HS-27A (cell line): ENCODE results near the gene LITAF.
"Not testable (repeated sequence)": the region's sequence is repeated elsewhere in the genome, so short reads cannot be mapped to it uniquely, and the experiment has no call there.

Source experiments
- DNase-seq: peaks from one replicate; pipeline ENCODE4 v3.0.0-alpha.2; 2012; ENCODE audit warnings: low read depth, missing footprints

LITAF gene

DNA sequence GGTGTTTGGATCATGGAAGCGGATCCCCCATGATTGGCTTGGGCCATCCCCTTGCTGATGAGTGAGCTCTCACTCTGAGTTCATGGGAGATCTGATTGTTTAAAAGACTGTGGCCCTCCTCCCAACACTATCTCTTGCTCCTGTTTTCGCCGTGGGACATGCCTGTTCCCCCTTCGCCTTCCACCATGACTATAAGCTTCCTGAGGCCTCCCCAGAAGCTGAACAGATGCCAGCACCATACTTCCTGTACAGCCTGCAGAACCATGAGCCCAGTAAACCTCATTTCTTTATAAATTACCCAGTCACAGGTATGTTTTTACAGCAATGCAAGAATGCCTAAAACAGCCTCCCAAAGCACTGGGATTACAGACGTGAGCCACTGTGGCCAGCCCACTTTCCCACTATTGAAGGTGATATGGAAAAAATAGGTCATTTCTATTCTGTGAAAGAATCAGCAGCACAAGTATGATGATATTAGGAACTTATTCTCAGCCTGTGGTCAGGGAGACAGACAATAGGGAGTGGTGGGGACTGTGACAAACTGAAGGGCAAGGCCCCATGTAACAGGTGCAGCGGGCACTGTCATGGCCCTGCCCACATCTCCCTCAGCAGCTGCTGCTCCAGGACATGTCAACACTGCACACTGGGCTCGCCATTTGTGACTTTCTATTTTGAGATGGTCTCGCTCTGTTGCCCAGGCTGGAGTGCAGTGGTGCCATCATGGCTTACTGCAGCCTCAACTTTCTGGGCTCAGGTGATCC is 33.7 kb upstream of the LITAF start:
- DNase-seq: no peak

DNA sequence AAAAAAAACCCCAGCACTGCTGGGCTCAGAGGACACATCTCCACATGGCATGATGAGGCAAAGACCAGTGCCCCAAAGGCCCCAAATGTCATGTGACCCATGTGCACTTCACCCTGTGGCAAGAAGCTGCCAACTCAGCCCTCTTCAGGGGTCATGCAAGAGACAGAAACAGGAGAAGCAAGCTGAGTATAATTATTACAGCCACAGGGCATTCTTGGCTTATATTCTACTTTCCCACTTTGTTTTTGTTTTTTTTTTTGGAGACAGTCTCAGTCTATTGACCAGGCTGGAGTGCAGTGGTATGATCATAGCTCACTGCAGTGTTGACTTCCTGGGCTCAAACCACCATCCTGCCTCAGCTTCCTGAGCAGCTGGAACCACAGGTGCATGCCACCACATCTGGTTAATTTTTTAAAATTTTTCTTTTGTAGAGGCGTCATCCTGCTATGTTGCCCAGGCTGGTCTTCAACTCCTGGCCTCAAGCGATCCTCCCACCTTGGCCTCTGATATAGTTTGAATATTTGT is 32.7 kb upstream of the LITAF start:
- DNase-seq: no peak

DNA sequence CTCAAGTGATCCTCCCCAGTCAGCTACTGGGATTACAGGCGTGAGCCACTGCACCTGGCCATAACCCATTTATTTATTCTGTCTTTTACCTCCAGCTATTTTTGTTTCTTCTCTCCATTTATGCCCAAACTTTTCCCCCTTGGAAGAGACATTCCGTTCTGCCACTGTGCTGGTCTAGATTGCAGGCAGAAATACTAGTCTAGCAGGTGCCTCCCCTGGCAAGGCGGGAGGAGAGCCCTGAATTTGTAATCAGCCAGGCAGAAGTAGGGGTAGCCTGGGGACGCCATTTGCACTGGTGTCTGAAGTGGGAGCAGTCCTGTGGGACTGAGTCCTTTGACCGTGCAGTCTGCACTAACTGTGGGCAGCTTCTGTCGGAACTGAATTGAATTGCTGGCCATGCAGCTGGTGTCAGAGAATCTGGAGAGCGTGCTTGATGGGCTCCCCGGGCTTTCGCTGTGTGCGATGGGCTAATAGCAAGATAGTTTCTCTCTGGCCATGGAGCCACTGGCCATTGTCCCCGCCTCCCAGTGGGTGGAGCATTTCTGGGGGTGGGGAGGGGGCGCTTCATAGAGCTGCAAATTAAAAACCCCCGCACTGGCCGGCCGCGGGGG is 31.5 kb upstream of the LITAF start:
- DNase-seq: no peak

DNA sequence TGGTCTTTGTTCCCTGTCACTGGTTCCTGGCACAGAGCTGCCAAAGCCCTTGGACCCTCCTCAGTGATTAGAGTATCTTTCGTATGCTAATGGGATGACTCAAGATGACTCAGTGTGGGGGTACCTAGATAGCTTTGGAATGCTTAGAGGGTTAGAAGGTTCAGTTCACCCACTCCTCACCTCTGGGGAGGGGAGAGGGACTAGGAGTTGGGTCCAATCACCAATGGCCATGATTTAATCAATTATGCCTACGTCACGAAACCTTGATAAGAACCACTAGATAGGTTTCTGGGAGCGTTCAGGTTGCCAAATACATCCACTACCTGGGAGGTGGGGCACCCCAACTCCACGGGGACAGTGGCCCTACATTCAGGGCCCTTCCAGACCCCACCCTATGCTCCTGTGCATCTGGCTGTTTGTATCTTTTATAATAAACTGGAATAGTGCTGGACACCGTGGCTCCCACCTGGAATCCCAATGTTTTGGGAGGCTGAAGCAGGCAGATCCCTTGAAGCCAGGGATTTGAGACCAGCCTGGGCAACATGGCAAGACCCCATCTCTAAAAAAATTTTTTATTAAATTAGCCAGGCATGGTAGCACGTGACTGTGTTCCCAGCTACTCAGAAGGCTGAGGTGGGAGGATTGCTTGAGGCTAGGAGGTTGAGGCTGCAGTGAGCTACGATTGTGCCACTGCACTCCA is 29.2 kb upstream of the LITAF start:
- no peak for DNase-seq

DNA sequence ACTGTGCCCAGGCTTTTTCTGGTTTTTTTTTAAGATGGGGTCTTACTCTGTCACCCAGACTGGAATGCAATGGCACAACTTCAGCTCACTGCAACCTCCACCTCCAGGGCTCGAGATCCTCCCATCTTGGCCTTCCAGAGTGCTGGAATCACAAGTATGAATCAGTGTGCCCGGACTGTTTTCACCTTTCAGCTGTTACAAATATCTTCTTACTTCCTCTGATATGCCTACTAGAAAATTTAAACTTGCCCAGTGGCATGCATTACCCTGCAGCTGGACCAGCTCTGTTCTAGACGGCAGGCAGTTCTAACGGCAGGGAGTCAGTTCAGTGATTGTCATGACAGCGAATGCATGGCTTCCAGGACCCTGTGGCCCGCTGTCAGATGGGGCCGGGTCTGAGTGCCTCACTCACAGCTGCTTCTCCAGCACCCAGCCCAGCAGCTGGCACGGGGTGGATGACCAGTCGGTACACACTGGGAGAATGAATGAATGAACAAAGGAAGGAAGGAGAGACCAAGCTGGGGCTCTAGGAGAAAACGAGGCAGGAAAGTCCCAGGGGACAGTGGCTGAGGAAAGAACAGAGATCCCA is 28.0 kb upstream of the LITAF start:
- DNase-seq: no peak

DNA sequence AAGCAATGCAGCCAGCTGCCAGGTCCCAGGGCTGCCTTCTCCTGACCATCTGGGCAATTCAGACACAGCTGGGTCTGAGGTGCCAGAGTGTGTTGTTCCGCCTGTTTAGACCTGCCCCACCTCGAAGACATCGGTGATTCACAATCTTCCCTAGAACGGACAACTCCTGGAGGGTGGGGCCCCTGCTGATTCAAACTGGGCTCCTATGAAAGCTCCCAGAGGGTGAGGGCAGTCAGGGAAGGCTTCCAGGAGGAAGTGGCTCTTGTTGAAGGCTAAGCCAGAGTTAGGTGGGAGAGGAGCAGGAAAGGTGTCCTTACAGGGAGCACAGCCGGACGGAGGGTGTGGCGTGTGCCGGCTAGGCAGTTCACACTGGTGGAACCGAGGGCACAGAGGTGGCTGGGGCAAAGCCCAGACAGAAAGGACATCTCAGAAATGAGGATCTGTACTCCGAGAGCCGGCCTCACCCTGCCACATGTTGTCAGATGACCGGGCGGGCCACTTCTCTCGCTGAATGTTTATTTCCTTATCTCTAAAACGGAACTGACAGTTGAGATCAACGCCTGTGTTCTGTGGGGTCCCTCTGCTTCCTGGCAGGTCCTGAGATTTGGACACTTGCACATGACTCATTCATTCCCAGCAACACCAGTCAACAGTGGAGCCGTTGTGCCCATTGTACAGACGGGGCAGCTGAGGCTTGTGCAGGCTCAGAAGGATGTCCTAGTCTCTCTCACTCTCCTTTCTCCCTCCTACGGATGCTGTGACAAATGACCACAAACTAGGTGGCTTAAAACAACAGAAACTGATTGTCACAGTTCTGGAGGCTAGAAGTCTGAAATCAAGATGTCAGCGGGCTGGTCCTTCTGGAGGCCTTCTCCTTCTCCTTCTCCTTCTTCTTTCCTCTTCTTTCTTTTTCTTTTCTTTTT is 26.9 kb upstream of the LITAF start:
- DNase-seq: no peak

DNA sequence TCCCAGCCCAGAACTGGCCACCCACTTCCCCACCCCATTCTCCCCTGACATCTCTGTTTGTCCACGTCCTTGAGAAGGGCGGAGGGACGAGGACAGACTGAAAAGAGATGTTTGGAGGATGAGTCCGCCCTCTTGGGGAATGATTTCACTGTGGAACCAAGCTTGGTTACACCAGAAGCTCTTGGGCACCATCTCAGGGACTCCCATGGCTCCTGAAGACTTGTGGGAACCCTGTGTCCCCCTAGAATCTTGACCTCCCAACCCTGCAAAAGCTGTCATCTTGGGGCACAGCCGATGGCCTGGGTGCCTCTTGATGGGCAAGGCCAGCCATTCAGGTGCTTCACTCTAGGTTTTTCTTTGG is 25.9 kb upstream of the LITAF start:
- no peak for DNase-seq

DNA sequence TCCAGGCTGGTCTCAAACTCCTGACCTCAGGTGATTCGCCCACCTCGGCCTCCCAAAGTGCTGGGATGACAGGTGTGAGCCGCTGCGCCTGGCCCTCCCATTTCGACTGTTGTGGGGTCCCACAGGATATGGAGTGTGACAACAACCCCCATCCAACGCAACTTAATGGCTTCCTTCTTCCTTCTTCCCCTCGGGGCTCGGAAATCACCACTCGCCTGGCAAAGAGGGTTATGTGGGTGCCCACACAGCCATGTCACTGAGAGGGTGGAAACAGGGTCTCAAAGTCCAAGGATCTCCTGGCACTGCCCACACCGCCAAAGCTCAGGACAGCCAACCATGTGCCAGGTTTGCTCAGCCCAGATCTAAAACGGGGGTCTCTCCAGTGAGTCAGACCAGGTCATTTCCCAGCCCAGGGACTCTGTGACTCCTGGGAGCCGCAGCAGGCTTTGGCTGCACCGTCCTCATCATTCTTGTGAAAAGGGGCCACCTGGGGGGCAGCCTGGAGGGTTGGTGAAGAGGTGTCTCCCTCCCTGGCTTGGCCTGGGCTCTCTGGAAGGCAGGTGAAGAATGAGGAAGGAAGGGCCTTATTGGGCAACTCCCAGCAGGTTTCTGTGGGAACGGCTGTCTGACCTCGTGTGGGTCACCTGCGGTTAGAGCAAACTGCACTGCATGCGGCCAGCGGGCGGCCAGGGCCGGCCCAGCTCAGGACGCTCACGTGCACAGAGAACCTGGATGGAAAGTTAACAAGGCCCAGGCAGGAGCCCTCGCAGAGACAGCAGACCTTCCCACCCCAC is 25.3 kb upstream of the LITAF start:
- DNase-seq: no peak

DNA sequence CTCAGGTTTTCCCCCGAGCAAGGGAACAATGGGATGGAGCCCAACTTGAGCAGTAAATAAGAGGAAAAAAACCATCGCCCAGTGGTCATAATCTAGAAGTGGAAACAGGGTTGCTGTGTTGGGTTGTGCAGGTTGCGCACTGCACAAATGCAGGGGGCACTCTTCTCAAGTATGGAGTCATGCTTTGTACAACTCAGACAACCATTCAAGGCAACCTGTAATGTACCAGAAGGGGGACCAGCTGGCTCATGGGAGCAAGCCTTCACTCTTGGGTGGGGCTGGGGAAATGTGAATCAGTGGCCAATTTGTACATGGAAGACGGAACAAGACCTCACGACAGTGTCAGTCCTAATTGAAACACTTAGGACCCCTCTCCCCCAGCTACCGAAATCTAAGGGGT is 23.9 kb upstream of the LITAF start:
- DNase-seq: no peak

DNA sequence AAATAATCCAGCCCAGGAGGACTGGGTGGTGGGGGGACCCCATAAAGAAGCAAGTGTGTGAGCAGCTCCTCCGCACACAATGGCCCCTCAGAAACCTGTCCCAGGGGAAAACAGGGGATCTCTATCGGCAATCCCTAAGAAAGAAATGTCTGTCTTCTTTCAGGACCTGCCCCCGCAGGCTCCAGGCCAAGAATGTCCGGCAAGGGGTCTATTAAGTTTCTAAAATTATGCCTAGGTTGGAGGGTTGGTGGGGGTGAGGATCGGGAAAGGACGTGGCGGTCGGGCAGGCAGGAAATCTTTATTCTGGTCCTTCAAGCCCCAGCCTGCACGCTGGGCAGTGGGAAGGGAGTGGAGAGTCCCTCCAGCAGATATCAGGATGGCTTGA is 23.4 kb upstream of the LITAF start:
- DNase-seq: no peak

DNA sequence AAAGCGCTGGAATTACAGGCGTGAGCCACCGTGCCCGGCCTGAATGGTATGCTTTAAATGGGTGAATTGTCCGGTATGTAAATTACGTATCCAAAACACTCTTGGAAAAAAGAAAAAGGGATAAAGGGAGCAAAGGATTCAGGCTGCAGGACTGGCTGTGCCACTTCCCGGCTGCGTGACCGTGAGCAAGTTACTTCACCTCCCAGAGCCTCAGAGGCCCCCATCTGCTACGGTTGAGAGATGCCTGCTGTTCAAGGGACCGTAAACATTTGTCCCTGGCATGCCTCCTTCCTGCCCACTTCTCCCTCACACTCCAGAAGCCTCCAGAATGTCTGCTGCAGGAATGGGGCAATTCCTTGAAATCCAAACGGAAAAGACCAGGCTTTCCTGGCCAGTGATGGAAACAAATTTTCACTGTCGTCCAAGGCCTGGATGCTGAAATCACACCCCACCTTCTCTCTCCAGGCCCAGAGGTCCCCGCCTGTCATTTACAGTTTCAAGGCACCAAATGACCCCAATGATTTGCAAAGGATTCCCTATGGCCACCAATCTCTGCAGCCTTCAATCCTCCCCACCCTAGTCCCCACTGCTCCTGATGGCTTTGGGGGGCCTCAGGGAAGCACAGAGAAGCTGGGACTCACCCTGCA is 22.9 kb upstream of the LITAF start:
- DNase-seq: no peak

DNA sequence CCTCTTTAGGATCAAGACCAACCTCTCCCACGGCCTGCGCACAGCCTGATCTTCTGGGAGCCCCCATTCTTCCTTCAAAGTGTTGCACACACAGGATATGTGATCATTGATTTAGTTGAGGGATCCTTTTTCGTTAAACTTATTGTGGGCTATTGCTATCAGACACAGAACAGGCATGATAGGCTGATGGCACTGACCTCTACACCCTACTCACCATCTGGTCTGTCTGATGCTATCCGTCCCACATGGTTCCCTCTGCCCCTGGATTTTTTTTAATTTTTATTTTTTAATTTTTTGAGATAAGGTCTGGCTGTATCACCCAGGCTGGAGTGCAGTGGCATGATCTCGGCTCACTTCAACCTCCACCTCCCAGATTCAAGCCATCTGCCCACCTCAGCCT is 19.2 kb upstream of the LITAF start:
- DNase-seq: no peak

DNA sequence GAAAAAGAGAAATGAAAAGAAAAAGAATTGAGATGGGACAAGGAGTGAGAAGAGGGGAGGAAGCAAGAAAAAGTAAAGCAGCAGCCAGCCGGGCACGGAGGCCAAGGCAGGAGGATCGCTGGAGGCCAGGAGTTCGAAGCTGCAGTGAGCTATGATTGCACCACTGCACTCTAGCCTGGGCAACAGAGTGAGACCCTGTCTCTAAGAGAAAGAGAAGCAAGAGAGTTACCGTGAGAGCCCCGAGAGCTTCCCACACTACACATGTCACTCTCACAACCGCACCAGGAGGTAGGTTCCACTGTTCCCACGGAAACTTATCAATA is 18.8 kb upstream of the LITAF start:
- no peak for DNase-seq

DNA sequence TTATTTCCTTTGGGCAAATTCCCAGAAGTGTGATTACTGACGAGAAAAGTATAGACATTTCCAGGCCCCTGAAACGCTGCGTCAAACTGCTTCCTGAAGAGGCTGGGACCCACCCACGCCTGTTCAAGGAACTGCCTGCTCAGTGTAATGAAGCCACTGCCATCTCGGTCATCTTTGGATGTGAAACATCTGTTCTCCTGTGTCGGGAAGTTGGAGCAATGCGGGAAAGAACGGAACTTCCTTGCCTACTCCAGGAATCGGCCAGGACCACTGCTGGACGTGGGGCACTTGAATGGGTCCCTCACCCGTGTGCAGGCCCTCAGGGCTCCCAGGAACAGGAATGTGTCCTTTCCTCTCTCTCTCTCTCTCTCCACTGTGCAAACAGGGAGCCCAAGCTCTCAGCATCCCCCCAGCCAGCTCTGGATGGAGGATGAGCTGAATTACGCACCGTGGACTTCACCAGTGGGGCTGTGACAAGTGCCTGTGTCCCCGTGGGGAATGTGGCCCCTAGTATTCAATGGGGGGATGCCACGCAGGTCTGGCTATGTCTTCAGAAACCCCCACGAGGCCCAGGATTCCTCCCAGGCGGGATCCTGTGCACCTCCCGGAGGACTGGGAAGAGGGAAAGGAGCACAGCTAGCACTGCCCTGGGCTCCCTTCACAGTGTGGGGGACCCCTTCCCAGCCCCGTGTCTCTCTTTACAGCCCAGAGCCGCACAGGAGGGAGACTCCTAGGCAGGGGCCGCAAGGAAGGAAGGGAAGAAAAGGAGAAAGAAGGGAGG is 18.3 kb upstream of the LITAF start:
- no peak for DNase-seq

DNA sequence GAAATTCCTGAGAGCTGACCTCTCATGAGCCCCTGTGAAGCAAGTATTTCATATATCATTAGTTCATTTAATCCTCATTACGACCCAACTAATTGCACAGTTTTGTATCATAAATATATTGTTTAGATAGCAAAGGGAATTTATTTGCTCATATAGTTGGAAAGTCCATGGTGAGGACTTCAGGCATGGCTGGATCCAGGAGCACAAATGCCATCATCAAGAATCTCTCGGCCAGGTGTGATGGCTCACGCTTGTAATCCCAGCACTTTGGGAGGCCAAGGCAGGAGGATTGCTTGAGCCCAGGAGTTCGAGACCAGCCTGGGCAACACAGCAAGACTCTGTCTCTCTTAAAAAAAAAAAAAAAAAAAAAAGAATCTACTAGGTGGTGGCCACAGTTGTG is 17.6 kb upstream of the LITAF start:
- DNase-seq: not testable (repeated sequence)

DNA sequence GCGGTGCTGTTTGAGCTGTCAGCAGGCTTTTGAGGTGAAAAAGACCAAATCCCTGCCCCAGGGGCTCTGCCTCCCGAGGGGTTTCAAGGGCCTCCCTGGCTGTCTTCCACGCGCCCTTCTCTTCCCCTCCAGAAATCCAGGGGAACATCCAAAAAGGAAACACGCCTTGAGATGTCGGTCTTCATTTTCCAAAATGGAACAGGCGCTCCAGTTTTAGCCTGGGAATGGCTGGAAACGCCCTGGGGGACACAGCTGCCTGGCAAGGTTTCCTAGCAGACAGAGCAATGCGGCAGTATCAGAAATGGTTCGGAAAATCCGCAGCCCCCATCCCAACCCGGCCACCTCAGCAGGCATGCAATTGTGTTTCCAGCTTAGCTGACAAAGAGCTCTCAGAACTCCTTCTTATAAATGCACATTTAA is 16.6 kb upstream of the LITAF start:
- DNase-seq: no peak

DNA sequence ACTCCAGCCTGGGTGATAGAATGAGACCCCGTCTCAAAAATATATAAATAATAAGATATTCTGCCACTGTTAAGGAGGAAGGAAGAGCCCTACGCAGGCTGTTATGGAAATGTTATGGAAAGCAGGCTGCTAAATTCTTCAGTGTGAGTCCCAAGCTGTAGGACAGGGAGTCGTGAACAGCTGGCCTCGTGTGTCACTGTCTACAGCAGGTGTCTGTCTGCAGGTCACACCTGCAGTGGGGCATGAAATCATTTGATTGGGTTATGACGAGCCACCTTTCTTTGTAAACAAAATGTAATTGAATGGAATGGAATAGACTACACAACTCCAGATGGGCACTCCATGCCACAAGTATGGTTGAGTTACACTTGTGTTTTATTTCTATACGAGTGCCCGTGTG is 15.6 kb upstream of the LITAF start:
- DNase-seq: no peak

DNA sequence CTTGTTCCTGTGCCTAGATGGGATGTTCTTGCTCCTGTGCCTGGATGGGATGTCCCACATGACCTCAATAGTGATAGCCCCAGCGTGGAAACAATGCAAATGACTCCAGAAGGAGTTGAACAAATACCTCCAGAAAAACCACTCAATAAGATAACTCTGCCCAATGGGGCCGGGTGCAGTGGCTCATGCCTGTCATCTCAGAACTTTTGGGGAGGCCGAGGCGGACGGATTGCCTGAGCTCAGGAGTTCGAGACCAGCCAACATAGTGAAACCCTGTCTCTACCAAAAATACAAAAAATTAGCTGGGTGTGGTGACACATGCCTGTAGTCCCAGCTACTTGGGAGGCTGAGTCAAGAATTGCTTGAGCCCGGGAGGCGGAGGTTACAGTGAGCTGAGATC is 15.2 kb upstream of the LITAF start:
- DNase-seq: no peak

DNA sequence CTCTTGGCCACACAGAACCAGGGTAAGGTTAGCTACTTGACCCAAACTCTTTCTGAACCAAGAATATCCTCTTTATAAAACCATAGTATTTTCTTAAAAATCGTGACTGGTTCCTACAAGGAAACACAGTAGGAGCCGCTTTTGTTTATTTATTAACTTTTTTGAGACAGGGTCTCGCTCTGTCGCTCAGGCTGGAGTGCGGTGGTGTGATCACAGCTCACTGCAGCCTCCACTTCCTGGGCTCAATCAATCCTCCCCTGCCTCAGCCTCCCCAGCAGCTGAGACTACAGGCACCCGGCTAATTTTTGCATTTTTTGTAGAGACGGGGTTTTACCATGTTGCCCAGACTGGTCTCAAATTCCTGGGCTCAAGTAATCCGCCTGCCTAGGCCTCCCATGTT is 14.7 kb upstream of the LITAF start:
- DNase-seq: no peak

DNA sequence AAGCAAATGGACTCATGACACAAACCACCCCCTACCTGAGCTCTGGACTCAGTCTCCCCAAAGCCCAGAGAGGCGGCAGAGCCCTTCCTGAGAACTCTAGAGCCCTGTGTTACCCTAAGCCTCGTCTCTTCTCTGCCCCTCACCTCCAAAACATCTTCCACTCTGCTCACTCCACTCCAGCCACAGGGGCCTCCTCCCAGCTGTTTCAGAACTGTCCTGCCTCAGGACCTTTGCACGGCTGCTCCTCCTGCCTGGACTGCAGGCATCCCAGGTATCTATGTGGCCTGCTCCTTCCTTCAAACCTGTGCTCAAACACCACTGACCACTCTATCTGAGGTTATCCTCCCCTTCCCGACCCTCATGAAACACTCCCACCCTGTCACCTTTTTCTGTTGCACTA is 12.9 kb upstream of the LITAF start:
- DNase-seq: no peak
